Thoracic aorta (tissue), 2 donors: Measurements from ENCODE around the gene MCF2L2. TPM values are rescaled to one million over a fixed set of nuclear protein-coding genes. Genes with fewer than 3 reads are reported as not detected.

Experiments used
- ATAC-seq: fragments of 150-250 bp; one replicate; pipeline ENCODE4 v1.8.0; 2017; ENCODE audit warnings: low read depth; ENCODE audit not compliant: insufficient number of reproducible peaks, low FRiP score
- DNase-seq: peaks from one replicate; pipeline ENCODE4 v3.0.0-alpha.2; 2020; ENCODE audit warnings: low spot score
- H3K27ac ChIP-seq, 2 donors: fragments of 200-600 bp; sonication (generic); 1 replicate in 1 of 2; 2 replicates in 1 of 2; pipeline ENCODE4 v1.5.1; 2016; ENCODE audit warnings: mild to moderate bottlenecking in 2 of 2, moderate library complexity in 2 of 2
- H3K27me3 ChIP-seq: fragments of 200-600 bp; sonication (generic); replicated peaks from 2 replicates; pipeline ENCODE4 v1.6.0; 2016; ENCODE audit warnings: mild to moderate bottlenecking; ENCODE audit not compliant: insufficient read depth
- H3K36me3 ChIP-seq: fragments of 200-600 bp; sonication (generic); one replicate; pipeline ENCODE4 v1.5.1; 2016
- H3K4me1 ChIP-seq, 2 donors: fragments of 200-600 bp; sonication (generic); 1 replicate in 1 of 2; 2 replicates in 1 of 2; pipeline versions ENCODE4 v1.5.1 to v1.6.0; 2016; ENCODE audit warnings: low read depth in 2 of 2, mild to moderate bottlenecking in 1 of 2; ENCODE audit not compliant: control insufficient read depth in 1 of 2
- H3K4me3 ChIP-seq: fragments of 200-600 bp; sonication (generic); 2 replicates; pipeline ENCODE4 v1.5.1; 2016; ENCODE audit warnings: mild to moderate bottlenecking
- H3K9me3 ChIP-seq: fragments of 200-600 bp; sonication (generic); 2 replicates; pipeline ENCODE4 v1.5.1; 2016
- total RNA-seq, 2 donors: library from RNA; depleted of rRNA; stranded (reverse); fragments of >200 nt; gene quantifications; one replicate each; pipeline versions ENCODE4 v1.1.0 to v1.2.3, GENCODE V29; 2016
- TF ChIP-seq, protein P1 (sequence below): fragments of 200-600 bp; sonication (generic); IDR thresholded peaks from one replicate; pipeline ENCODE4 v1.5.1; 2019; ENCODE audit warnings: antibody characterized with exemption

The MCF2L2 gene
- total RNA-seq, 2 donors from 2014 or later = 0.85 to 1.5 TPM

GRCh38 chr3:183349421-183350157, 78.8 kb downstream of the MCF2L2 start:
- TF ChIP-seq, protein P1, sequence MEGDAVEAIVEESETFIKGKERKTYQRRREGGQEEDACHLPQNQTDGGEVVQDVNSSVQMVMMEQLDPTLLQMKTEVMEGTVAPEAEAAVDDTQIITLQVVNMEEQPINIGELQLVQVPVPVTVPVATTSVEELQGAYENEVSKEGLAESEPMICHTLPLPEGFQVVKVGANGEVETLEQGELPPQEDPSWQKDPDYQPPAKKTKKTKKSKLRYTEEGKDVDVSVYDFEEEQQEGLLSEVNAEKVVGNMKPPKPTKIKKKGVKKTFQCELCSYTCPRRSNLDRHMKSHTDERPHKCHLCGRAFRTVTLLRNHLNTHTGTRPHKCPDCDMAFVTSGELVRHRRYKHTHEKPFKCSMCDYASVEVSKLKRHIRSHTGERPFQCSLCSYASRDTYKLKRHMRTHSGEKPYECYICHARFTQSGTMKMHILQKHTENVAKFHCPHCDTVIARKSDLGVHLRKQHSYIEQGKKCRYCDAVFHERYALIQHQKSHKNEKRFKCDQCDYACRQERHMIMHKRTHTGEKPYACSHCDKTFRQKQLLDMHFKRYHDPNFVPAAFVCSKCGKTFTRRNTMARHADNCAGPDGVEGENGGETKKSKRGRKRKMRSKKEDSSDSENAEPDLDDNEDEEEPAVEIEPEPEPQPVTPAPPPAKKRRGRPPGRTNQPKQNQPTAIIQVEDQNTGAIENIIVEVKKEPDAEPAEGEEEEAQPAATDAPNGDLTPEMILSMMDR = no peak
- H3K27ac ChIP-seq = no peak overlapping the region
- DNase-seq (no peak), ATAC-seq (no peak)
- H3K27me3 ChIP-seq = no peaks in the 10 kb centered on the region
- no peaks in the 10 kb centered on the region for H3K9me3 ChIP-seq
- no peak overlapping the region for H3K4me3 ChIP-seq
- H3K4me1 ChIP-seq = no peaks in the 10 kb centered on the region
- H3K36me3 ChIP-seq = no peaks in the 10 kb centered on the region

- ATAC-seq = no peak
- no peak overlapping the region for H3K4me3 ChIP-seq
- TF ChIP-seq, protein P1 = no peak
- no peaks in the 10 kb centered on the region for H3K9me3 ChIP-seq
- no peaks in the 10 kb centered on the region for H3K36me3 ChIP-seq
- no peaks in the 10 kb centered on the region for H3K4me1 ChIP-seq
- H3K27me3 ChIP-seq = no peaks in the 10 kb centered on the region
- no peak for DNase-seq
- no peak overlapping the region for H3K27ac ChIP-seq
Observed at GRCh38 chr3:183342824-183343223, 85.6 kb downstream of the MCF2L2 start.

- Histone ChIP-seq H3K36me3 (no peaks in the 10 kb centered on the region), H3K4me1 (no peaks in the 10 kb centered on the region), H3K4me3 (no peak overlapping the region), H3K27ac (no peak overlapping the region), H3K27me3 (no peaks in the 10 kb centered on the region), H3K9me3 (no peaks in the 10 kb centered on the region)
- no peak for DNase-seq
- TF ChIP-seq, protein P1 = no peak
- no peak for ATAC-seq
Observed at GRCh38 chr3:183341545-183342288, 86.7 kb downstream of the MCF2L2 start.

- DNase-seq (no peak), ATAC-seq (no peak)
- Histone ChIP-seq H3K4me1 (no peaks in the 10 kb centered on the region), H3K27ac (no peak overlapping the region), H3K9me3 (no peaks in the 10 kb centered on the region), H3K4me3 (no peak overlapping the region), H3K36me3 (no peaks in the 10 kb centered on the region), H3K27me3 (no peaks in the 10 kb centered on the region)
- TF ChIP-seq, protein P1 = no peak
Observed at GRCh38 chr3:183340222-183340621, 88.2 kb downstream of the MCF2L2 start.

- DNase-seq (no peak), ATAC-seq (no peak)
- no peaks in the 10 kb centered on the region for H3K36me3 ChIP-seq
- H3K27ac ChIP-seq = no peak overlapping the region
- TF ChIP-seq, protein P1 = no peak
- no peak overlapping the region for H3K4me3 ChIP-seq
- H3K4me1 ChIP-seq = no peaks in the 10 kb centered on the region
- no peaks in the 10 kb centered on the region for H3K9me3 ChIP-seq
- H3K27me3 ChIP-seq = no peaks in the 10 kb centered on the region
Observed at GRCh38 chr3:183339461-183340086, 88.8 kb downstream of the MCF2L2 start.
